Neural cell (in vitro differentiated cells): Measurements from ENCODE around the gene SPACA9. TPM values are rescaled to one million over a fixed set of nuclear protein-coding genes. Genes with fewer than 3 reads are reported as not detected.

Experiments used
- H2AFZ ChIP-seq: fragments of 200-600, 300-800 bp; sonication (generic), shearing (Covaris generic); 2 replicates; pipeline ENCODE4 v1.6.0; 2014; ENCODE audit warnings: low read depth, mild to moderate bottlenecking, antibody characterized with exemption, low read length, moderate library complexity
- H3F3A ChIP-seq: fragments of 200-600 bp; shearing (Covaris generic); 2 replicates; pipeline ENCODE4 v1.6.1; 2016; ENCODE audit warnings: mild to moderate bottlenecking, moderate library complexity, mixed read lengths, antibody characterized with exemption, low read length; ENCODE audit not compliant: insufficient read depth, poor library complexity, severe bottlenecking
- H3K27ac ChIP-seq: fragments of 200-600, 300-800 bp; sonication (generic), shearing (Covaris generic); 2 replicates; pipeline ENCODE4 v1.5.1; 2014; ENCODE audit warnings: mild to moderate bottlenecking, low read length, moderate library complexity
- H3K27me3 ChIP-seq: fragments of 300-800, 200-600 bp; sonication (generic), shearing (Covaris generic); 2 replicates; pipeline ENCODE4 v1.6.0; 2014; ENCODE audit warnings: mild to moderate bottlenecking, low read depth, low read length, moderate library complexity; ENCODE audit not compliant: insufficient read depth
- H3K36me3 ChIP-seq: fragments of 300-800, 200-600 bp; sonication (generic), shearing (Covaris generic); 2 replicates; pipeline ENCODE4 v1.5.1; 2014; ENCODE audit warnings: mild to moderate bottlenecking, antibody characterized with exemption, low read length, moderate library complexity; ENCODE audit not compliant: insufficient read depth
- H3K4me2 ChIP-seq: fragments of 300-800, 200-600 bp; sonication (generic), shearing (Covaris generic); 2 replicates; pipeline ENCODE4 v1.6.0; 2014; ENCODE audit warnings: mild to moderate bottlenecking, low read length
- H3K4me3 ChIP-seq: fragments of 300-800, 200-600 bp; sonication (generic), shearing (Covaris generic); 2 replicates; pipeline ENCODE4 v1.5.1; 2014; ENCODE audit warnings: mild to moderate bottlenecking, low read length, moderate library complexity
- H3K79me2 ChIP-seq: fragments of 200-600 bp; shearing (Covaris generic); replicated peaks from 2 replicates; pipeline ENCODE4 v1.6.0; 2014; ENCODE audit warnings: mild to moderate bottlenecking, low read length, moderate library complexity; ENCODE audit not compliant: insufficient read depth
- H3K9ac ChIP-seq: fragments of 300-800, 200-600 bp; sonication (generic), shearing (Covaris generic); 2 replicates; pipeline ENCODE4 v1.6.1; 2016; ENCODE audit warnings: mild to moderate bottlenecking, low read length, mixed read lengths
- H3K9me2 ChIP-seq: fragments of 200-600 bp; shearing (Covaris generic); 2 replicates; pipeline ENCODE4 v1.6.1; 2016; ENCODE audit warnings: mild to moderate bottlenecking, low read length, mixed read lengths; ENCODE audit not compliant: insufficient read depth
- H3K9me3 ChIP-seq: fragments of 200-600, 300-800 bp; sonication (generic), shearing (Covaris generic); 2 replicates; pipeline ENCODE4 v1.6.1; 2016; ENCODE audit warnings: mild to moderate bottlenecking, mixed run types, low read length, moderate library complexity, mixed read lengths
- H4K20me1 ChIP-seq: fragments of 200-600 bp; shearing (Covaris generic); 2 replicates; pipeline ENCODE4 v1.6.1; 2016; ENCODE audit warnings: mild to moderate bottlenecking, mixed run types; ENCODE audit not compliant: insufficient read depth
- EP300 ChIP-seq: fragments of 450-650 bp; conservative IDR thresholded peaks from 2 replicates; pipeline ENCODE4 v1.6.1; 2014; ENCODE audit warnings: antibody characterized with exemption, mild to moderate bottlenecking, moderate library complexity; ENCODE audit not compliant: poor library complexity, severe bottlenecking
- EZH2 ChIP-seq: fragments of 200-600, 300-800 bp; shearing (Covaris generic), sonication (generic); IDR thresholded peaks from 2 replicates; pipeline ENCODE4 v1.6.1; 2014; ENCODE audit warnings: antibody characterized with exemption, low read length, borderline replicate concordance, mild to moderate bottlenecking; ENCODE audit not compliant: insufficient read depth, poor library complexity, severe bottlenecking
- MXI1 ChIP-seq: fragments of 450-650 bp; conservative IDR thresholded peaks from 2 replicates; pipeline ENCODE4 v1.6.1; 2014; ENCODE audit warnings: antibody characterized with exemption, mild to moderate bottlenecking; ENCODE audit not compliant: poor library complexity, severe bottlenecking
- POLR2AphosphoS5 ChIP-seq: IDR thresholded peaks from 2 replicates; pipeline ENCODE4 v1.6.1; 2012
- RAD21 ChIP-seq: fragments of 450-650 bp; conservative IDR thresholded peaks from 2 replicates; pipeline ENCODE4 v1.6.1; 2014; ENCODE audit warnings: antibody characterized with exemption, mild to moderate bottlenecking, moderate library complexity
- SMC3 ChIP-seq: fragments of 450-650 bp; conservative IDR thresholded peaks from 2 replicates; pipeline ENCODE4 v1.6.1; 2014; ENCODE audit warnings: antibody characterized with exemption, mild to moderate bottlenecking, moderate library complexity; ENCODE audit not compliant: poor library complexity
- TAF1 ChIP-seq: IDR thresholded peaks from 2 replicates; pipeline ENCODE4 v1.6.1; 2012; ENCODE audit warnings: low read depth
- polyA plus RNA-seq: library from polyadenylated mRNA; depleted of rRNA; stranded (reverse); fragments of >200 nt; gene quantifications from 2 replicates; pipeline ENCODE4 v1.2.3, GENCODE V29; 2014
- TF ChIP-seq, protein P1 (sequence below): fragments of 450-650 bp; IDR thresholded peaks from 2 replicates; pipeline ENCODE4 v1.5.1; 2014; ENCODE audit warnings: antibody characterized with exemption, mild to moderate bottlenecking, moderate library complexity; ENCODE audit not compliant: poor library complexity, severe bottlenecking
- TF ChIP-seq, protein P2 (sequence below): IDR thresholded peaks from 2 replicates; pipeline ENCODE4 v1.6.1; 2012; ENCODE audit warnings: borderline replicate concordance

SPACA9 gene
- polyA plus RNA-seq, 1 donor from 2014 or later, result 4.6 TPM

DNA sequence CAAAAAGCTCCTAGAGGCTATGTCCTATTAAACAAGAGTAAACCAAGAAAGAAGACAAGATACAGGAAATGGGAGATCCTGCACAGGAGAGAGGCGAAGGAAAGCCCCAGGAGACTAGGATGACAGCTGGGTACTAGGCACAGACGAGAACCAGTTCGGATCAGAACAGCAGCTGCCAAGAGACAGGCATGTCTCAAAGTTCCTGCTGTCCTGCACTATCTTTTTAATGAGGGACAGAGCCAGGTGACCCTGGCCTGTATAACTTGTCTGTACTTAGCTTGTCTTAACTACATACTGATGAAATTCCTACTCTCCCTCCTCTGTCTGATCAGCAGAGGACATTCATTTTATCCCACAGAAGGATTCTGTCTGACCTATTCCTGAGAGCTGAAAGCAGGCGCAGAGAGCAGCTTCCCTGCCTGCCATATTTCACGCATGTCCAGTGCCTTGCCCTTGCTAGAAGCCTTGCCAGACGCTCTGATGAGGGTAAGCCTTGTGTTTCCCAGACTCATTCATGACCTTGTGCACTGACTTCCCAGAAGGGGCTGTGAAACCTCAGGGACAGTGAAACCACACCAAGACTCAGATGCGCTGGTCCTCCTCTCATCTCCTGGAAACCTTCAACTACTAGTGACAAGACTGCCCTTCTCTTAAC is 41.0 kb downstream of the SPACA9 start:
- H3K4me3 ChIP-seq, result no peak overlapping the region
- no peak overlapping the region for H3K9ac ChIP-seq
- no peaks in the 10 kb centered on the region for H3K27me3 ChIP-seq
- H3K79me2 ChIP-seq, result no peaks in the 10 kb centered on the region
- no peak overlapping the region for H2AFZ ChIP-seq
- peaks cover 15% of the 10 kb centered on the region for H3K36me3 ChIP-seq
- no peaks in the 10 kb centered on the region for H4K20me1 ChIP-seq
- no peaks in the 10 kb centered on the region for H3K9me2 ChIP-seq
- no peak overlapping the region for H3K4me2 ChIP-seq
- no peak overlapping the region for H3K27ac ChIP-seq
- no peaks in the 10 kb centered on the region for H3K9me3 ChIP-seq
- H3F3A ChIP-seq, result no peaks in the 10 kb centered on the region
- TF ChIP-seq MXI1 (no peak), EP300 (no peak), TAF1 (no peak), POLR2AphosphoS5 (no peak), SMC3 (no peak), EZH2 (no peak), RAD21 (no peak)
- TF ChIP-seq, protein P1, sequence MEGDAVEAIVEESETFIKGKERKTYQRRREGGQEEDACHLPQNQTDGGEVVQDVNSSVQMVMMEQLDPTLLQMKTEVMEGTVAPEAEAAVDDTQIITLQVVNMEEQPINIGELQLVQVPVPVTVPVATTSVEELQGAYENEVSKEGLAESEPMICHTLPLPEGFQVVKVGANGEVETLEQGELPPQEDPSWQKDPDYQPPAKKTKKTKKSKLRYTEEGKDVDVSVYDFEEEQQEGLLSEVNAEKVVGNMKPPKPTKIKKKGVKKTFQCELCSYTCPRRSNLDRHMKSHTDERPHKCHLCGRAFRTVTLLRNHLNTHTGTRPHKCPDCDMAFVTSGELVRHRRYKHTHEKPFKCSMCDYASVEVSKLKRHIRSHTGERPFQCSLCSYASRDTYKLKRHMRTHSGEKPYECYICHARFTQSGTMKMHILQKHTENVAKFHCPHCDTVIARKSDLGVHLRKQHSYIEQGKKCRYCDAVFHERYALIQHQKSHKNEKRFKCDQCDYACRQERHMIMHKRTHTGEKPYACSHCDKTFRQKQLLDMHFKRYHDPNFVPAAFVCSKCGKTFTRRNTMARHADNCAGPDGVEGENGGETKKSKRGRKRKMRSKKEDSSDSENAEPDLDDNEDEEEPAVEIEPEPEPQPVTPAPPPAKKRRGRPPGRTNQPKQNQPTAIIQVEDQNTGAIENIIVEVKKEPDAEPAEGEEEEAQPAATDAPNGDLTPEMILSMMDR, result no peak
- TF ChIP-seq, protein P2, sequence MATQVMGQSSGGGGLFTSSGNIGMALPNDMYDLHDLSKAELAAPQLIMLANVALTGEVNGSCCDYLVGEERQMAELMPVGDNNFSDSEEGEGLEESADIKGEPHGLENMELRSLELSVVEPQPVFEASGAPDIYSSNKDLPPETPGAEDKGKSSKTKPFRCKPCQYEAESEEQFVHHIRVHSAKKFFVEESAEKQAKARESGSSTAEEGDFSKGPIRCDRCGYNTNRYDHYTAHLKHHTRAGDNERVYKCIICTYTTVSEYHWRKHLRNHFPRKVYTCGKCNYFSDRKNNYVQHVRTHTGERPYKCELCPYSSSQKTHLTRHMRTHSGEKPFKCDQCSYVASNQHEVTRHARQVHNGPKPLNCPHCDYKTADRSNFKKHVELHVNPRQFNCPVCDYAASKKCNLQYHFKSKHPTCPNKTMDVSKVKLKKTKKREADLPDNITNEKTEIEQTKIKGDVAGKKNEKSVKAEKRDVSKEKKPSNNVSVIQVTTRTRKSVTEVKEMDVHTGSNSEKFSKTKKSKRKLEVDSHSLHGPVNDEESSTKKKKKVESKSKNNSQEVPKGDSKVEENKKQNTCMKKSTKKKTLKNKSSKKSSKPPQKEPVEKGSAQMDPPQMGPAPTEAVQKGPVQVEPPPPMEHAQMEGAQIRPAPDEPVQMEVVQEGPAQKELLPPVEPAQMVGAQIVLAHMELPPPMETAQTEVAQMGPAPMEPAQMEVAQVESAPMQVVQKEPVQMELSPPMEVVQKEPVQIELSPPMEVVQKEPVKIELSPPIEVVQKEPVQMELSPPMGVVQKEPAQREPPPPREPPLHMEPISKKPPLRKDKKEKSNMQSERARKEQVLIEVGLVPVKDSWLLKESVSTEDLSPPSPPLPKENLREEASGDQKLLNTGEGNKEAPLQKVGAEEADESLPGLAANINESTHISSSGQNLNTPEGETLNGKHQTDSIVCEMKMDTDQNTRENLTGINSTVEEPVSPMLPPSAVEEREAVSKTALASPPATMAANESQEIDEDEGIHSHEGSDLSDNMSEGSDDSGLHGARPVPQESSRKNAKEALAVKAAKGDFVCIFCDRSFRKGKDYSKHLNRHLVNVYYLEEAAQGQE, result no peak

DNA sequence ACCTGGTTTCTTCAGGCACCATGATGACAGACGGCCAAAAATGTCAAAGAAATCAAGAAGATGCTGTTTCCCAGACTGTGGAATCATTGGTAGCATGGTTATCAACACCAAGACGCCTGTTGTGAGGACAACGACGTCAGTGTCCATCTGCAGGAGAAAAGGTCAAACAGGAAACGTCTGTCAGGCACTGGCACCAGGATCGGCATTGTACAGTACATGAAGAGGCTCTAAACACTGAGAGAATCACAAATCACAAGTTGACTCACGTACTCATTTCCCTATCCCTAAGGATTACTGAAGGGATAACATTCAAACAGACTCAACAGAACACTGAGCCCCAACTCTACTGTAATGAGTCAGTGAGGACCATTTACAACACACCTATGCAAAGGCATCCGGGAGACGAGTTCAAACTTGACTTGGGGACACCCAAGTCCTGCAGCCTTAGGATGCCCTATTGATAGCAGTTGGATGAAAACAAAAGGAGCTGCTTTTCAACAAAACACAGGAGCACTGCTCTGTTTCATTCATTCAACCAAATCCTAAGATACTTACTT is 44.7 kb downstream of the SPACA9 start:
- Histone ChIP-seq H3K4me2 (no peak overlapping the region), H3K9ac (no peak overlapping the region), H3K27ac (no peak overlapping the region), H3K9me2 (no peaks in the 10 kb centered on the region), H3F3A (no peaks in the 10 kb centered on the region), H3K36me3 (peaks cover 11% of the 10 kb centered on the region), H3K4me3 (no peak overlapping the region), H3K9me3 (no peaks in the 10 kb centered on the region), H2AFZ (no peak overlapping the region), H3K27me3 (no peaks in the 10 kb centered on the region), H4K20me1 (no peaks in the 10 kb centered on the region), H3K79me2 (no peaks in the 10 kb centered on the region)
- TF ChIP-seq, protein P1, result no peak
- TF ChIP-seq POLR2AphosphoS5, result no peak
- TF ChIP-seq RAD21, result no peak
- TF ChIP-seq EZH2, result no peak
- TF ChIP-seq, protein P2, result no peak
- TF ChIP-seq MXI1, result no peak
- TF ChIP-seq TAF1, result no peak
- TF ChIP-seq SMC3, result no peak
- TF ChIP-seq EP300, result no peak
